Measurements from ENCODE around the gene KMT2E.

KMT2E gene

DNA sequence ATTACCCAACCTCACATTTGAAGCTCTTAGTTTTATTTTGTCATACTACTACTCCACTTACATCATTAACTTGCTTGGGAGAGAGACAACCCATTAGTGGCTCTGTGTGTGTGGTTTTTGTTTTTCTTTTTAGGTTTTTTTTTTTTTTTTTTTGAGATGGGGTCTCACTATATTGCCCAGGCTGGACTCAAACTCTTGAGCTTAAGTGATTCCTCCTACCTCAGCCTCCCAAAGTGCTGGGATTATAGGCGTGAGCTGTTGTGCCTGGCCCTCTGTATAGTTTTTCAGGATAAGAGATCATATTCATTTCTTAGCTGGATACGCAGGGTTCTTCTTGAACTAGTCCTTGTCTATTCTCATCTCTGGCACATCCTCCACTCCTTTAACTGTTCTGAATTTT lies 41.1 kb downstream of the KMT2E start:
- Histone ChIP-seq H3K4me1 (no peaks in the 10 kb centered on the region), H3K4me2 (ENCODE audit: low read length) (no peak overlapping the region), H3K36me3 (ENCODE audit: control insufficient read depth, insufficient read depth, low read length) (no peaks in the 10 kb centered on the region), H3K27ac (no peak overlapping the region), H3K27me3 (ENCODE audit: control insufficient read depth, insufficient read depth, low read length) (no peaks in the 10 kb centered on the region), H3K4me3 (ENCODE audit: low read depth, low read length) (no peak overlapping the region), H3K9me3 (ENCODE audit: control insufficient read depth, low read length) (no peaks in the 10 kb centered on the region), H2AFZ (no peak overlapping the region), H3K79me2 (peaks cover 44% of the 10 kb centered on the region), H3K9ac (no peak overlapping the region)
- TF ChIP-seq, protein P1, sequence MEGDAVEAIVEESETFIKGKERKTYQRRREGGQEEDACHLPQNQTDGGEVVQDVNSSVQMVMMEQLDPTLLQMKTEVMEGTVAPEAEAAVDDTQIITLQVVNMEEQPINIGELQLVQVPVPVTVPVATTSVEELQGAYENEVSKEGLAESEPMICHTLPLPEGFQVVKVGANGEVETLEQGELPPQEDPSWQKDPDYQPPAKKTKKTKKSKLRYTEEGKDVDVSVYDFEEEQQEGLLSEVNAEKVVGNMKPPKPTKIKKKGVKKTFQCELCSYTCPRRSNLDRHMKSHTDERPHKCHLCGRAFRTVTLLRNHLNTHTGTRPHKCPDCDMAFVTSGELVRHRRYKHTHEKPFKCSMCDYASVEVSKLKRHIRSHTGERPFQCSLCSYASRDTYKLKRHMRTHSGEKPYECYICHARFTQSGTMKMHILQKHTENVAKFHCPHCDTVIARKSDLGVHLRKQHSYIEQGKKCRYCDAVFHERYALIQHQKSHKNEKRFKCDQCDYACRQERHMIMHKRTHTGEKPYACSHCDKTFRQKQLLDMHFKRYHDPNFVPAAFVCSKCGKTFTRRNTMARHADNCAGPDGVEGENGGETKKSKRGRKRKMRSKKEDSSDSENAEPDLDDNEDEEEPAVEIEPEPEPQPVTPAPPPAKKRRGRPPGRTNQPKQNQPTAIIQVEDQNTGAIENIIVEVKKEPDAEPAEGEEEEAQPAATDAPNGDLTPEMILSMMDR (IDR thresholded peaks at IDR 0.05): no peak

DNA sequence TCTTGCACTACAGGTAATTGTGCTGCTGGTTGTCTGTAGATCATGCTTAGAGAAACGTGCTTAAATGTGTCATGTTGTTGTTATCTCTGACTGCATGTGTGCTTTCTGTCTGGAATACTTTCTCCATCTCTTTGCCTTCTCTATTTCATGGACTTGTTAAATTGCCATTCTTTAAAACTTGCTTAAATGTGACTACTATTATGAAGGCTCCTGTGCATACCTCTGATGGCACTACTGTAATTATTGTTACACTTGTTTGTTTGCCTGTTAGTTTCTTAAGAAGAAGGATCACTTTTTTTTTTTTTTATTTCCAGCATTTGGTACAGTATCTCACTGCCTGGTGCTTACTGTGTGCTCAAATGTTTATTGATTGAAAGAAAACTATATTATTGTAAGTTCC lies 41.6 kb downstream of the KMT2E start:
- H3K9ac ChIP-seq: no peak overlapping the region
- H3K4me3 ChIP-seq (ENCODE audit: low read depth, low read length): no peak overlapping the region
- TF ChIP-seq, protein P1 (IDR thresholded peaks at IDR 0.05): no peak
- H3K27ac ChIP-seq: no peak overlapping the region
- no peaks in the 10 kb centered on the region for H3K27me3 ChIP-seq (ENCODE audit: control insufficient read depth, insufficient read depth, low read length)
- H2AFZ ChIP-seq: no peak overlapping the region
- H3K79me2 ChIP-seq: peaks cover 48% of the 10 kb centered on the region
- no peaks in the 10 kb centered on the region for H3K36me3 ChIP-seq (ENCODE audit: control insufficient read depth, insufficient read depth, low read length)
- H3K4me2 ChIP-seq (ENCODE audit: low read length): no peak overlapping the region
- H3K4me1 ChIP-seq: peaks cover under 1% of the 10 kb centered on the region
- no peaks in the 10 kb centered on the region for H3K9me3 ChIP-seq (ENCODE audit: control insufficient read depth, low read length)

- Histone ChIP-seq H3K9me3 (ENCODE audit: control insufficient read depth, low read length) (no peaks in the 10 kb centered on the region), H3K4me1 (peaks cover 5% of the 10 kb centered on the region), H2AFZ (no peak overlapping the region), H3K36me3 (ENCODE audit: control insufficient read depth, insufficient read depth, low read length) (no peaks in the 10 kb centered on the region), H3K79me2 (peaks cover 37% of the 10 kb centered on the region), H3K27ac (no peak overlapping the region), H3K27me3 (ENCODE audit: control insufficient read depth, insufficient read depth, low read length) (no peaks in the 10 kb centered on the region), H3K4me2 (ENCODE audit: low read length) (no peak overlapping the region), H3K9ac (no peak overlapping the region), H3K4me3 (ENCODE audit: low read depth, low read length) (no peak overlapping the region)
- TF ChIP-seq, protein P1 (IDR thresholded peaks at IDR 0.05): no peak
These were observed 43.5 kb downstream of the KMT2E start for GRCh38 chr7:105057472-105057871.

GRCh38 chr7:105060437-105060836 lies 46.4 kb downstream of the KMT2E start:
- Histone ChIP-seq H3K36me3 (ENCODE audit: control insufficient read depth, insufficient read depth, low read length) (no peaks in the 10 kb centered on the region), H3K27ac (no peak overlapping the region), H3K4me2 (ENCODE audit: low read length) (no peak overlapping the region), H2AFZ (no peak overlapping the region), H3K79me2 (peaks cover 20% of the 10 kb centered on the region), H3K9me3 (ENCODE audit: control insufficient read depth, low read length) (no peaks in the 10 kb centered on the region), H3K4me3 (ENCODE audit: low read depth, low read length) (no peak overlapping the region), H3K27me3 (ENCODE audit: control insufficient read depth, insufficient read depth, low read length) (no peaks in the 10 kb centered on the region), H3K4me1 (peaks cover 5% of the 10 kb centered on the region), H3K9ac (no peak overlapping the region)
- TF ChIP-seq, protein P1 (IDR thresholded peaks at IDR 0.05): no peak

- TF ChIP-seq, protein P1 (IDR thresholded peaks at IDR 0.05): no peak
- Histone ChIP-seq H3K4me3 (ENCODE audit: low read depth, low read length) (no peak overlapping the region), H3K27me3 (ENCODE audit: control insufficient read depth, insufficient read depth, low read length) (no peaks in the 10 kb centered on the region), H3K27ac (no peak overlapping the region), H3K36me3 (ENCODE audit: control insufficient read depth, insufficient read depth, low read length) (no peaks in the 10 kb centered on the region), H3K9ac (no peak overlapping the region), H3K9me3 (ENCODE audit: control insufficient read depth, low read length) (no peaks in the 10 kb centered on the region), H2AFZ (no peak overlapping the region), H3K79me2 (peaks cover 20% of the 10 kb centered on the region), H3K4me2 (ENCODE audit: low read length) (no peak overlapping the region), H3K4me1 (peaks cover 5% of the 10 kb centered on the region)
These were observed 46.9 kb downstream of the KMT2E start for GRCh38 chr7:105060923-105061322.
